Measurements from ENCODE around the gene MAP1LC3B.

The MAP1LC3B gene

GRCh38 chr16:87345726-87346424, 46.3 kb upstream of the MAP1LC3B start:
- no peak for DNase-seq (ENCODE audit: low read depth)
- TF ChIP-seq CTCF (IDR thresholded peaks at IDR 0.05; ENCODE audit: low read depth, low read length, missing control alignments): no peak
- in situ Hi-C loops (cut with HindIII; ENCODE audit: low sequenced_read_pairs): no loop called here
- no peak overlapping the region for H3K4me3 ChIP-seq (ENCODE audit: low read depth, low read length)

GRCh38 chr16:87346517-87347060, 45.5 kb upstream of the MAP1LC3B start:
- no peak overlapping the region for H3K4me3 ChIP-seq (ENCODE audit: low read depth, low read length)
- TF ChIP-seq CTCF (IDR thresholded peaks at IDR 0.05; ENCODE audit: low read depth, low read length, missing control alignments): no peak
- in situ Hi-C loops (cut with HindIII; ENCODE audit: low sequenced_read_pairs): no loop called here
- DNase-seq (ENCODE audit: low read depth): no peak

- no peak for DNase-seq (ENCODE audit: low read depth)
- H3K4me3 ChIP-seq (ENCODE audit: low read depth, low read length): no peak overlapping the region
- in situ Hi-C loops (cut with HindIII; ENCODE audit: low sequenced_read_pairs): no loop called here
- TF ChIP-seq CTCF (IDR thresholded peaks at IDR 0.05; ENCODE audit: low read depth, low read length, missing control alignments): no peak
These were observed 44.1 kb upstream of the MAP1LC3B start for GRCh38 chr16:87347932-87348615.

- H3K4me3 ChIP-seq (ENCODE audit: low read depth, low read length): no peak overlapping the region
- DNase-seq (ENCODE audit: low read depth): no peak
- in situ Hi-C loops (cut with HindIII; ENCODE audit: low sequenced_read_pairs): no loop called here
- no peak for TF ChIP-seq CTCF (IDR thresholded peaks at IDR 0.05; ENCODE audit: low read depth, low read length, missing control alignments)
These were observed 43.4 kb upstream of the MAP1LC3B start for GRCh38 chr16:87348616-87349157.

GRCh38 chr16:87350031-87350430, 42.1 kb upstream of the MAP1LC3B start:
- no peak for TF ChIP-seq CTCF (IDR thresholded peaks at IDR 0.05; ENCODE audit: low read depth, low read length, missing control alignments)
- DNase-seq (ENCODE audit: low read depth): no peak
- in situ Hi-C loops (cut with HindIII; ENCODE audit: low sequenced_read_pairs): no loop called here
- no peak overlapping the region for H3K4me3 ChIP-seq (ENCODE audit: low read depth, low read length)

- no peak overlapping the region for H3K4me3 ChIP-seq (ENCODE audit: low read depth, low read length)
- no peak for DNase-seq (ENCODE audit: low read depth)
- in situ Hi-C loops (cut with HindIII; ENCODE audit: low sequenced_read_pairs): no loop called here
- TF ChIP-seq CTCF (IDR thresholded peaks at IDR 0.05; ENCODE audit: low read depth, low read length, missing control alignments): no peak
These were observed 41.3 kb upstream of the MAP1LC3B start for GRCh38 chr16:87350681-87351319.
